Psoas muscle (tissue), 8 donors: ENCODE data around the gene COL15A1. TPM values are rescaled to one million over a fixed set of nuclear protein-coding genes. Genes with fewer than 3 reads are reported as not detected.

ENCODE experiments used
- ATAC-seq, 4 donors: fragments of 200-7000 bp; cut with Tn5 transposase; one replicate each; pipeline ENCODE4 v1.9.1; 2020; ENCODE audit warnings: moderate library complexity in 3 of 4, mild to moderate bottlenecking in 2 of 4
- DNase-seq, 2 donors: peaks; one replicate each; pipeline ENCODE4 v3.0.0-alpha.2; 2020
- H3K27ac ChIP-seq: fragments of 200-600 bp; one replicate; pipeline ENCODE4 v1.8.0; 2022
- H3K27me3 ChIP-seq, 3 donors: fragments of 200-600 bp in 1 of 3; one replicate each; pipeline versions ENCODE4 v1.6.1 to v1.8.0; 2013 to 2022; ENCODE audit warnings: low read length in 2 of 3, mild to moderate bottlenecking in 2 of 3, moderate library complexity in 1 of 3; ENCODE audit not compliant: insufficient read depth in 3 of 3
- H3K36me3 ChIP-seq, 2 donors: fragments of 200-600 bp in 1 of 2; one replicate each; pipeline versions ENCODE4 v1.6.1 to v1.8.0; 2013 to 2022; ENCODE audit warnings: low read depth in 1 of 2, mild to moderate bottlenecking in 1 of 2, moderate library complexity in 1 of 2; ENCODE audit not compliant: insufficient read depth in 1 of 2
- H3K4me1 ChIP-seq: fragments of 200-600 bp; one replicate; pipeline ENCODE4 v1.8.0; 2022
- H3K4me3 ChIP-seq: fragments of 200-600 bp; one replicate; pipeline ENCODE4 v1.8.0; 2022; ENCODE audit warnings: mild to moderate bottlenecking
- H3K9me3 ChIP-seq: fragments of 200-600 bp; one replicate; pipeline ENCODE4 v1.8.0; 2022
- WGBS, 3 donors: extraction: QIAGEN DNeasy Blood & Tissue Kit; methylation state at CpG; one replicate each; pipeline versions ENCODE4 v1.1.6 to v1.1.7; 2013; 5-methylcytosine and 5-hydroxymethylcytosine counted together
- intact Hi-C, 2 donors: fragments of 100-400 bp; cut with DNase I; formaldehyde crosslinking; loops; one replicate each; pipeline versions ENCODE4 v1.11.0 to v1.14.2; 2022
- polyA plus RNA-seq, 3 donors: library from polyadenylated mRNA; stranded (reverse); fragments of 200-250 nt; gene quantifications; one replicate each; pipeline ENCODE4 v1.2.3, GENCODE V29; 2013
- total RNA-seq, 4 donors: library from RNA; stranded (reverse); fragmentation: NEBNext Ultra II Directional in 2 of 4; extraction: Animal tissue kit (Norgen Biotek cat#: 25700) in 2 of 4; gene quantifications; one replicate each; pipeline versions ENCODE4 v1.2.1 to v1.2.4, GENCODE V29; 2021 to 2023
- TF ChIP-seq, protein P1 (sequence below): fragments of 200-600 bp; IDR thresholded peaks from one replicate; pipeline ENCODE4 v1.8.0; 2022; ENCODE audit warnings: antibody characterized with exemption
- donor health status: healthy with polysubstance abuse.
- donor health status: DM: no; HTN: no; CAD: no; lungs with moderate emphysema.
- donor health status: Bipolar disorder and iron deficiency.
- donor health status: healthy.
- donor health status: DM: yes; HTN: yes; CAD: no.
- donor health status: DM: no; HTN: no; CAD: no.
- donor health status: DM: no; HTN: no; CAD: no.
- donor health status: DM: yes; HTN: yes; CAD: no.

COL15A1 gene
- total and polyA plus RNA-seq, 7 donors: 2.9 to 34.7 (median 7.5) TPM

- peak in 2 of 4 donors; percentile 23 to 37 for ATAC-seq
- Histone ChIP-seq H3K36me3 (no peaks in the 10 kb centered on the region), H3K27me3 (peaks cover 0 to 13% (median 0%) of the 10 kb centered on the region in 3 donors), H3K4me3 (no peak overlapping the region), H3K9me3 (no peaks in the 10 kb centered on the region), H3K4me1 (peaks cover 27% of the 10 kb centered on the region), H3K27ac (peak overlapping the region; percentile 30)
- TF ChIP-seq, protein P1, sequence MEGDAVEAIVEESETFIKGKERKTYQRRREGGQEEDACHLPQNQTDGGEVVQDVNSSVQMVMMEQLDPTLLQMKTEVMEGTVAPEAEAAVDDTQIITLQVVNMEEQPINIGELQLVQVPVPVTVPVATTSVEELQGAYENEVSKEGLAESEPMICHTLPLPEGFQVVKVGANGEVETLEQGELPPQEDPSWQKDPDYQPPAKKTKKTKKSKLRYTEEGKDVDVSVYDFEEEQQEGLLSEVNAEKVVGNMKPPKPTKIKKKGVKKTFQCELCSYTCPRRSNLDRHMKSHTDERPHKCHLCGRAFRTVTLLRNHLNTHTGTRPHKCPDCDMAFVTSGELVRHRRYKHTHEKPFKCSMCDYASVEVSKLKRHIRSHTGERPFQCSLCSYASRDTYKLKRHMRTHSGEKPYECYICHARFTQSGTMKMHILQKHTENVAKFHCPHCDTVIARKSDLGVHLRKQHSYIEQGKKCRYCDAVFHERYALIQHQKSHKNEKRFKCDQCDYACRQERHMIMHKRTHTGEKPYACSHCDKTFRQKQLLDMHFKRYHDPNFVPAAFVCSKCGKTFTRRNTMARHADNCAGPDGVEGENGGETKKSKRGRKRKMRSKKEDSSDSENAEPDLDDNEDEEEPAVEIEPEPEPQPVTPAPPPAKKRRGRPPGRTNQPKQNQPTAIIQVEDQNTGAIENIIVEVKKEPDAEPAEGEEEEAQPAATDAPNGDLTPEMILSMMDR: no peak
- intact Hi-C loops: loop anchor here in 1 of 2 donors (5.0 kb wide), 1 partner anchor 169 kb away; no protein-coding TSS in a partner anchor
- 43 to 58% (median 46%) methylated on average over 6 of the region's 6 CpGs for WGBS, 3 donors
- peak; percentile 63 to 79 for DNase-seq
Observed at GRCh38 chr9:98973576-98973975, 29.9 kb downstream of the COL15A1 start.

GRCh38 chr9:98974106-98974505, 30.4 kb downstream of the COL15A1 start:
- peaks cover 0 to 13% (median 0%) of the 10 kb centered on the region in 3 donors for H3K27me3 ChIP-seq
- ATAC-seq (no peak), DNase-seq (no peak)
- peaks cover 27% of the 10 kb centered on the region for H3K4me1 ChIP-seq
- intact Hi-C loops: loop anchor here (2.0 to 5.0 kb wide), 2 partner anchors 25 to 168 kb away; no protein-coding TSS in a partner anchor
- H3K36me3 ChIP-seq: no peaks in the 10 kb centered on the region
- H3K9me3 ChIP-seq: no peaks in the 10 kb centered on the region
- TF ChIP-seq, protein P1: no peak
- H3K4me3 ChIP-seq: no peak overlapping the region
- WGBS, 3 donors: 57 to 65% (median 60%) methylated on average over 6 of the region's 6 CpGs
- H3K27ac ChIP-seq: peak overlapping the region; percentile 30

GRCh38 chr9:98974554-98974953, 30.8 kb downstream of the COL15A1 start:
- ATAC-seq (peak in 2 of 4 donors; percentile 2 to 3), DNase-seq (no peak)
- Histone ChIP-seq H3K36me3 (no peaks in the 10 kb centered on the region), H3K4me1 (peaks cover 27% of the 10 kb centered on the region), H3K27ac (peak overlapping the region; percentile 30), H3K4me3 (peak overlapping the region; percentile 52), H3K9me3 (no peaks in the 10 kb centered on the region), H3K27me3 (peaks cover 0 to 13% (median 0%) of the 10 kb centered on the region in 3 donors)
- WGBS, 3 donors: 22 to 43% (median 25%) methylated on average over 10 of the region's 10 CpGs
- TF ChIP-seq, protein P1: no peak
- intact Hi-C loops: loop anchor here (2.0 to 5.0 kb wide), 2 partner anchors 24 to 168 kb away; no protein-coding TSS in a partner anchor

DNA sequence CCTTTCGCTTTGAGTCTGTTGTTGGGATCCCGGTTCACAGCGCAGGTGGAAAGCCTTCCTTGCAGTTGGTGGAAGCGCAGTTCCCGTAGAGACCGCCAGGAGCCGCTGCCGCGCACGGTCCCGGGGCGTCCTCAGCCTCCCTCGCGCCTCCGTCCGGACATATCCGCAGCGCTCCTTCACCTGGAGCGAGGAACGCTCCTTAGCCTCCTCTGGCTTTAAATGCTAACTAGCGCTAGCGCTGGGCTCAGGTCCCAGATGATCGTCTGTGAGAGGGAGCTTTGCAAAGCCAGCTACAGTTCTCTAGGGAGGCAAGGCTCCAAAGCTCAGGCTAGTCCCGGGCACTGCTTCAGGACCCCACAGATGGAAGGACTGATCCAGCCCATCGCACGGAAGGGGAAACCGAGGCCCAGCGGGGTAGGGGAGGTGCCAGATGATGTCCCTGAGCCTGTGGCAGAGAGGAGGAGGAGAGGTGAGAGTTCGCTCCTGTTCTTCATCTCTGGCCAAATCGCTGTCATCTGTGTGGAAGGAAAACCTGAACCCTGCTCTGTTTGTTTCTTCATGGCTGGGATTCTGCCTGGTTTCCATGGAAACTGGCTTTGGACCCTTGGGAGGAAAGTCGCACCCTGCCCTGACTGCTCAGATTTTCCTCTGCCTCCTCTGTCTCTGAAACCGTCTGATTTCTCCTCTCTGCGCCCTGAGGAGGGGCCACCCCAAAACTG, 31.4 kb downstream of the COL15A1 start:
- Histone ChIP-seq H3K9me3 (no peaks in the 10 kb centered on the region), H3K4me3 (peak overlapping the region; percentile 52), H3K27ac (peak overlapping the region; percentile 36), H3K36me3 (no peaks in the 10 kb centered on the region), H3K27me3 (peaks cover 0 to 13% (median 0%) of the 10 kb centered on the region in 3 donors), H3K4me1 (peaks cover 27% of the 10 kb centered on the region)
- WGBS, 3 donors: 6 to 8% (median 7%) methylated on average over 32 to 33 of the region's 33 CpGs
- ATAC-seq (peak; percentile 88 to 89 (median 88)), DNase-seq (peak; percentile 81 to 91)
- TF ChIP-seq, protein P1: peak; percentile 97
- intact Hi-C loops: loop anchor here (1.0 to 5.0 kb wide), 4 partner anchors 24 to 167 kb away; no protein-coding TSS in a partner anchor
